Tibial nerve (tissue), 4 donors: Measurements from ENCODE around the gene TRIM8.
A peak's percentile ranks its signal among the peaks of the same experiment; 100 is the strongest.

Source experiments
- EP300 ChIP-seq, 2 donors: sonication (generic); formaldehyde crosslinking; IDR thresholded peaks; one replicate each; pipeline ENCODE4 v1.6.1; 2017; ENCODE audit warnings: antibody characterized with exemption in 2 of 2, mild to moderate bottlenecking in 1 of 2
- POLR2A ChIP-seq, 2 donors: fragments of 450-650 bp; IDR thresholded peaks; one replicate each; pipeline ENCODE4 v1.6.1; 2017; ENCODE audit warnings: antibody characterized with exemption in 2 of 2, mild to moderate bottlenecking in 2 of 2, moderate library complexity in 2 of 2
- TF ChIP-seq, protein P1 (sequence below), 5 experiments: fragments of 200-600 bp in 3 of 5; fragments of 450-650 bp in 2 of 5; sonication (generic) in 3 of 5; IDR thresholded peaks; one replicate each; pipeline ENCODE4 v1.5.1; 2016 to 2019; ENCODE audit warnings: antibody characterized with exemption in 5 of 5, mild to moderate bottlenecking in 3 of 5, moderate library complexity in 2 of 5

GRCh38 chr10:102612964-102613275, 31.4 kb upstream of the TRIM8 start:
- peak in 1 of 2 donors; percentile 23 for TF ChIP-seq EP300 (IDR thresholded peaks at IDR 0.05)
- no peak for TF ChIP-seq POLR2A (IDR thresholded peaks at IDR 0.05)
- TF ChIP-seq, protein P1, sequence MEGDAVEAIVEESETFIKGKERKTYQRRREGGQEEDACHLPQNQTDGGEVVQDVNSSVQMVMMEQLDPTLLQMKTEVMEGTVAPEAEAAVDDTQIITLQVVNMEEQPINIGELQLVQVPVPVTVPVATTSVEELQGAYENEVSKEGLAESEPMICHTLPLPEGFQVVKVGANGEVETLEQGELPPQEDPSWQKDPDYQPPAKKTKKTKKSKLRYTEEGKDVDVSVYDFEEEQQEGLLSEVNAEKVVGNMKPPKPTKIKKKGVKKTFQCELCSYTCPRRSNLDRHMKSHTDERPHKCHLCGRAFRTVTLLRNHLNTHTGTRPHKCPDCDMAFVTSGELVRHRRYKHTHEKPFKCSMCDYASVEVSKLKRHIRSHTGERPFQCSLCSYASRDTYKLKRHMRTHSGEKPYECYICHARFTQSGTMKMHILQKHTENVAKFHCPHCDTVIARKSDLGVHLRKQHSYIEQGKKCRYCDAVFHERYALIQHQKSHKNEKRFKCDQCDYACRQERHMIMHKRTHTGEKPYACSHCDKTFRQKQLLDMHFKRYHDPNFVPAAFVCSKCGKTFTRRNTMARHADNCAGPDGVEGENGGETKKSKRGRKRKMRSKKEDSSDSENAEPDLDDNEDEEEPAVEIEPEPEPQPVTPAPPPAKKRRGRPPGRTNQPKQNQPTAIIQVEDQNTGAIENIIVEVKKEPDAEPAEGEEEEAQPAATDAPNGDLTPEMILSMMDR (IDR thresholded peaks at IDR 0.05): no peak
